Epidermal melanocyte (primary cell): ENCODE results near the gene TP53I13.
"Not testable (repeated sequence)": the region's sequence is repeated elsewhere in the genome, so short reads cannot be mapped to it uniquely, and the experiment has no call there.

Experiments used
- DNase-seq: peaks from one replicate; pipeline ENCODE4 v3.0.0; 2011; ENCODE audit warnings: low spot score; ENCODE audit not compliant: insufficient read length

Gene TP53I13

GRCh38 chr17:29568331-29569244 lies at the start of gene TP53I13:
Gene TP53I13, plus strand, starts transcription at chr17:29568701. Its CDS starts 58 bp downstream, at chr17:29568759.
- DNase-seq, result peak; percentile 87

- DNase-seq, result no peak
Observed at GRCh38 chr17:29524692-29525091, 43.8 kb upstream of the TP53I13 start.

- no peak for DNase-seq
Observed at GRCh38 chr17:29526322-29526721, 42.2 kb upstream of the TP53I13 start.

- no peak for DNase-seq
Observed at GRCh38 chr17:29533976-29534375, 34.5 kb upstream of the TP53I13 start.

- DNase-seq, result no peak
Observed at GRCh38 chr17:29544066-29544465, 24.4 kb upstream of the TP53I13 start.

- no peak for DNase-seq
Observed at GRCh38 chr17:29546085-29546484, 22.4 kb upstream of the TP53I13 start.

GRCh38 chr17:29546830-29547229 lies 21.7 kb upstream of the TP53I13 start:
- no peak for DNase-seq

- DNase-seq, result no peak
Observed at GRCh38 chr17:29549177-29549923, 19.2 kb upstream of the TP53I13 start.

- DNase-seq, result no peak
Observed at GRCh38 chr17:29555840-29556239, 12.7 kb upstream of the TP53I13 start.

GRCh38 chr17:29557085-29557738 lies 11.3 kb upstream of the TP53I13 start:
- no peak for DNase-seq

- no peak for DNase-seq
Observed at GRCh38 chr17:29557739-29558116, 10.8 kb upstream of the TP53I13 start.

- DNase-seq, result not testable (repeated sequence)
Observed at GRCh38 chr17:29558139-29558538, 10.4 kb upstream of the TP53I13 start.

GRCh38 chr17:29559640-29560039 lies 8.9 kb upstream of the TP53I13 start:
- DNase-seq, result no peak

- no peak for DNase-seq
Observed at GRCh38 chr17:29560316-29560715, 8.2 kb upstream of the TP53I13 start.

- no peak for DNase-seq
Observed at GRCh38 chr17:29561554-29562517, 6.7 kb upstream of the TP53I13 start.

- DNase-seq, result no peak
Observed at GRCh38 chr17:29562615-29563014, 5.9 kb upstream of the TP53I13 start.

- DNase-seq, result no peak
Observed at GRCh38 chr17:29563816-29564215, 4.7 kb upstream of the TP53I13 start.

- DNase-seq, result no peak
Observed at GRCh38 chr17:29565643-29566472, 2.6 kb upstream of the TP53I13 start.

- DNase-seq, result peak; percentile 68
Observed at GRCh38 chr17:29566473-29567303, 1.8 kb upstream of the TP53I13 start, which contains the start of gene ABHD15. Gene ABHD15, minus strand, starts transcription at chr17:29567037. Its CDS starts 71 bp downstream, at chr17:29566966.
